Measurements from ENCODE around the gene TTLL7.

GRCh38 chr1:83967336-83967735, 31.6 kb downstream of the TTLL7 start:
- TF ChIP-seq CTCF (IDR thresholded peaks at IDR 0.05) (no peak), POLR2A (IDR thresholded peaks at IDR 0.05) (no peak)

All from prostate gland (tissue), 2 donors.